Hindlimb muscle (tissue), 1 donor: ENCODE results near the gene EPS8L3. TPM values are rescaled to one million over a fixed set of nuclear protein-coding genes. Genes with fewer than 3 reads are reported as not detected.

ENCODE experiments used
- DNase-seq: peaks from one replicate; pipeline ENCODE4 v3.0.0-alpha.2; 2013
- polyA plus RNA-seq: library from polyadenylated mRNA; unstranded; fragments of 120-200 nt; gene quantifications from one replicate; pipeline ENCODE4 v1.2.1, GENCODE V29; 2013; ENCODE audit not compliant: insufficient read length

EPS8L3 gene
- polyA plus RNA-seq, 1 donor: 0.34 TPM

- DNase-seq: peak; percentile 48
These were observed 30.0 kb upstream of the EPS8L3 start for GRCh38 chr1:109793486-109794318.

- no peak for DNase-seq
These were observed 29.4 kb upstream of the EPS8L3 start for GRCh38 chr1:109793089-109793485.

GRCh38 chr1:109792056-109792831, 28.5 kb upstream of the EPS8L3 start:
- DNase-seq: peak; percentile 69

- DNase-seq: no peak
These were observed 27.8 kb upstream of the EPS8L3 start for GRCh38 chr1:109791495-109792043.

GRCh38 chr1:109790735-109791494, 27.2 kb upstream of the EPS8L3 start:
- peak; percentile 56 for DNase-seq

GRCh38 chr1:109790329-109790728, 26.6 kb upstream of the EPS8L3 start:
- no peak for DNase-seq

GRCh38 chr1:109789551-109790180, 25.9 kb upstream of the EPS8L3 start:
- DNase-seq: no peak

- DNase-seq: no peak
These were observed 25.2 kb upstream of the EPS8L3 start for GRCh38 chr1:109788695-109789521.

GRCh38 chr1:109787845-109788601, 24.3 kb upstream of the EPS8L3 start:
- DNase-seq: no peak

- no peak for DNase-seq
These were observed 23.6 kb upstream of the EPS8L3 start for GRCh38 chr1:109787211-109787844.

GRCh38 chr1:109786531-109787021, 22.9 kb upstream of the EPS8L3 start:
- DNase-seq: no peak

- no peak for DNase-seq
These were observed 22.4 kb upstream of the EPS8L3 start for GRCh38 chr1:109786112-109786480.

GRCh38 chr1:109785446-109786111, 21.9 kb upstream of the EPS8L3 start:
- DNase-seq: no peak

- DNase-seq: no peak
These were observed 21.0 kb upstream of the EPS8L3 start for GRCh38 chr1:109784551-109785252.

- DNase-seq: no peak
These were observed 19.7 kb upstream of the EPS8L3 start for GRCh38 chr1:109783436-109783835.

GRCh38 chr1:109782927-109783326, 19.2 kb upstream of the EPS8L3 start:
- DNase-seq: no peak

GRCh38 chr1:109782514-109782913, 18.8 kb upstream of the EPS8L3 start:
- no peak for DNase-seq

- no peak for DNase-seq
These were observed 18.1 kb upstream of the EPS8L3 start for GRCh38 chr1:109781806-109782205.

- no peak for DNase-seq
These were observed 17.3 kb upstream of the EPS8L3 start for GRCh38 chr1:109780982-109781381.
